SK-N-SH treated with all-trans-retinoic acid at 6 μM for 48 hours (cell line): ENCODE measurements around the gene PTPRF.

ENCODE experiments used
- ARNTL ChIP-seq: fragments of 450-650 bp; formaldehyde crosslinking; IDR thresholded peaks from 2 replicates; pipeline ENCODE4 v1.5.0; 2020; ENCODE audit warnings: low read depth, mild to moderate bottlenecking, moderate library complexity, borderline replicate concordance
- CSDC2 ChIP-seq: fragments of 250-450 bp; sonication (Bioruptor Pico); IDR thresholded peaks from 2 replicates; pipeline ENCODE4 v1.5.0; 2020; ENCODE audit warnings: mild to moderate bottlenecking, moderate library complexity
- ESRRG ChIP-seq: fragments of 250-450 bp; sonication (Bioruptor Pico); IDR thresholded peaks from 2 replicates; pipeline ENCODE4 v1.6.1; 2021; ENCODE audit warnings: mild to moderate bottlenecking
- ISL1 ChIP-seq: fragments of 250-450 bp; sonication (Bioruptor Pico); IDR thresholded peaks from 2 replicates; pipeline ENCODE4 v2.1.2; 2022; ENCODE audit warnings: mild to moderate bottlenecking, moderate library complexity
- PPARA ChIP-seq: fragments of 250-450 bp; sonication (Bioruptor Pico); IDR thresholded peaks from 2 replicates; pipeline ENCODE4 v1.5.0; 2020; ENCODE audit warnings: mild to moderate bottlenecking, borderline replicate concordance
- RARB ChIP-seq: fragments of 250-450 bp; sonication (Bioruptor Pico); IDR thresholded peaks from 2 replicates; pipeline ENCODE4 v1.8.0; 2021; ENCODE audit warnings: mild to moderate bottlenecking, moderate library complexity
- ZC3H10 ChIP-seq: fragments of 250-450 bp; sonication (Bioruptor Pico); IDR thresholded peaks from 2 replicates; pipeline ENCODE4 v1.5.1; 2021; ENCODE audit warnings: mild to moderate bottlenecking, moderate library complexity
- ZNF565 ChIP-seq: fragments of 450-650 bp; formaldehyde crosslinking; conservative IDR thresholded peaks from 2 replicates; pipeline ENCODE4 v1.5.0; 2020; ENCODE audit warnings: low read depth, mild to moderate bottlenecking, moderate library complexity
- ZNF70 ChIP-seq: fragments of 450-650 bp; formaldehyde crosslinking; IDR thresholded peaks from 2 replicates; pipeline ENCODE4 v1.5.0; 2020; ENCODE audit warnings: mild to moderate bottlenecking, moderate library complexity
- ZNF8 ChIP-seq: fragments of 450-650 bp; formaldehyde crosslinking; IDR thresholded peaks from 2 replicates; pipeline ENCODE4 v1.5.0; 2020; ENCODE audit warnings: mild to moderate bottlenecking, moderate library complexity
- TF ChIP-seq, protein P1 (sequence below): fragments of 250-450 bp; sonication (Bioruptor Pico); IDR thresholded peaks from 2 replicates; pipeline ENCODE4 v1.5.0; 2020; ENCODE audit warnings: mild to moderate bottlenecking, moderate library complexity
- TF ChIP-seq, protein P2 (sequence below): fragments of 250-450 bp; sonication (Bioruptor Pico); IDR thresholded peaks from 2 replicates; pipeline ENCODE4 v1.8.0; 2020; ENCODE audit warnings: mild to moderate bottlenecking, moderate library complexity, borderline replicate concordance
- TF ChIP-seq, protein P3 (sequence below): fragments of 250-450 bp; sonication (Bioruptor Pico); IDR thresholded peaks from 2 replicates; pipeline ENCODE4 v1.8.0; 2021; ENCODE audit warnings: low read depth, mild to moderate bottlenecking, moderate library complexity, borderline replicate concordance
- TF ChIP-seq, protein P4 (sequence below): fragments of 250-450 bp; sonication (Bioruptor Pico); IDR thresholded peaks from 2 replicates; pipeline ENCODE4 v1.5.1; 2020; ENCODE audit warnings: low read depth, mild to moderate bottlenecking, moderate library complexity

DNA sequence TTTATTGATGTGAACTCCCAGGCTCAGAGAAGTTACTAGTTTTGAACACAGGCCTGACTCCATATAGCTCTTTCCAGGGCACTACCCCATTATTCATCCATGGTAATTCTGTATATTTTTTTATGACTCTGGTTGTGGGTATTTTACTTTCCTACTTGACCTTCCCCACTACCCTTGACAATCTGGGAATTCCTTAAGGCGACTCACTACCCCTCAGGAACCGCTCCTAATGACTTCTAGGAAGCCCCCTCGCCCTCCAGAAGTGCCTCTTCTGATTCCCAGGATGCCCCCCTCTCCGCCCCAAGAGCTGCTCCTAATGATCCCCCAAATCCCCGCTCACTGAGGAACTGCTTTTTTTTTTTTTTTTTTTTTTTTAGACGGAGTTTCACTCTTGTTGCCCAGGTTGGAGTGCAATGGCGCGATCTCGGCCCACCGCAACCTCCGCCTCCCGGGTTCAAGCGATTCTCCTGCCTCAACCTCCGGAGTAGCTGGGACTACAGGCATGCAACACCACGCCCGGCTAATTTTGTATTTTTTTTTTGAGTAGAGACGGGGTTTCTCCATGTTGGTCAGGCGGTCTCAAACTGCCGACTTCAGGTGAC is 118.3 kb downstream of the PTPRF start:
- no peak for TF ChIP-seq ARNTL
- TF ChIP-seq ISL1 (CRISPR knock-in tag) = no peak
- TF ChIP-seq, protein P1, sequence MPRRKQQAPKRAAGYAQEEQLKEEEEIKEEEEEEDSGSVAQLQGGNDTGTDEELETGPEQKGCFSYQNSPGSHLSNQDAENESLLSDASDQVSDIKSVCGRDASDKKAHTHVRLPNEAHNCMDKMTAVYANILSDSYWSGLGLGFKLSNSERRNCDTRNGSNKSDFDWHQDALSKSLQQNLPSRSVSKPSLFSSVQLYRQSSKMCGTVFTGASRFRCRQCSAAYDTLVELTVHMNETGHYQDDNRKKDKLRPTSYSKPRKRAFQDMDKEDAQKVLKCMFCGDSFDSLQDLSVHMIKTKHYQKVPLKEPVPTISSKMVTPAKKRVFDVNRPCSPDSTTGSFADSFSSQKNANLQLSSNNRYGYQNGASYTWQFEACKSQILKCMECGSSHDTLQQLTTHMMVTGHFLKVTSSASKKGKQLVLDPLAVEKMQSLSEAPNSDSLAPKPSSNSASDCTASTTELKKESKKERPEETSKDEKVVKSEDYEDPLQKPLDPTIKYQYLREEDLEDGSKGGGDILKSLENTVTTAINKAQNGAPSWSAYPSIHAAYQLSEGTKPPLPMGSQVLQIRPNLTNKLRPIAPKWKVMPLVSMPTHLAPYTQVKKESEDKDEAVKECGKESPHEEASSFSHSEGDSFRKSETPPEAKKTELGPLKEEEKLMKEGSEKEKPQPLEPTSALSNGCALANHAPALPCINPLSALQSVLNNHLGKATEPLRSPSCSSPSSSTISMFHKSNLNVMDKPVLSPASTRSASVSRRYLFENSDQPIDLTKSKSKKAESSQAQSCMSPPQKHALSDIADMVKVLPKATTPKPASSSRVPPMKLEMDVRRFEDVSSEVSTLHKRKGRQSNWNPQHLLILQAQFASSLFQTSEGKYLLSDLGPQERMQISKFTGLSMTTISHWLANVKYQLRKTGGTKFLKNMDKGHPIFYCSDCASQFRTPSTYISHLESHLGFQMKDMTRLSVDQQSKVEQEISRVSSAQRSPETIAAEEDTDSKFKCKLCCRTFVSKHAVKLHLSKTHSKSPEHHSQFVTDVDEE (CRISPR knock-in tag) = no peak
- no peak for TF ChIP-seq ZNF565 (CRISPR knock-in tag)
- no peak for TF ChIP-seq ZC3H10
- no peak for TF ChIP-seq RARB
- TF ChIP-seq ESRRG (CRISPR knock-in tag) = no peak
- TF ChIP-seq, protein P2, sequence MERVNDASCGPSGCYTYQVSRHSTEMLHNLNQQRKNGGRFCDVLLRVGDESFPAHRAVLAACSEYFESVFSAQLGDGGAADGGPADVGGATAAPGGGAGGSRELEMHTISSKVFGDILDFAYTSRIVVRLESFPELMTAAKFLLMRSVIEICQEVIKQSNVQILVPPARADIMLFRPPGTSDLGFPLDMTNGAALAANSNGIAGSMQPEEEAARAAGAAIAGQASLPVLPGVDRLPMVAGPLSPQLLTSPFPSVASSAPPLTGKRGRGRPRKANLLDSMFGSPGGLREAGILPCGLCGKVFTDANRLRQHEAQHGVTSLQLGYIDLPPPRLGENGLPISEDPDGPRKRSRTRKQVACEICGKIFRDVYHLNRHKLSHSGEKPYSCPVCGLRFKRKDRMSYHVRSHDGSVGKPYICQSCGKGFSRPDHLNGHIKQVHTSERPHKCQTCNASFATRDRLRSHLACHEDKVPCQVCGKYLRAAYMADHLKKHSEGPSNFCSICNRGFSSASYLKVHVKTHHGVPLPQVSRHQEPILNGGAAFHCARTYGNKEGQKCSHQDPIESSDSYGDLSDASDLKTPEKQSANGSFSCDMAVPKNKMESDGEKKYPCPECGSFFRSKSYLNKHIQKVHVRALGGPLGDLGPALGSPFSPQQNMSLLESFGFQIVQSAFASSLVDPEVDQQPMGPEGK (CRISPR knock-in tag) = no peak
- TF ChIP-seq PPARA (CRISPR knock-in tag) = no peak
- TF ChIP-seq ZNF70 = no peak
- TF ChIP-seq ZNF8 = no peak
- no peak for TF ChIP-seq CSDC2 (CRISPR knock-in tag)
- TF ChIP-seq, protein P3, sequence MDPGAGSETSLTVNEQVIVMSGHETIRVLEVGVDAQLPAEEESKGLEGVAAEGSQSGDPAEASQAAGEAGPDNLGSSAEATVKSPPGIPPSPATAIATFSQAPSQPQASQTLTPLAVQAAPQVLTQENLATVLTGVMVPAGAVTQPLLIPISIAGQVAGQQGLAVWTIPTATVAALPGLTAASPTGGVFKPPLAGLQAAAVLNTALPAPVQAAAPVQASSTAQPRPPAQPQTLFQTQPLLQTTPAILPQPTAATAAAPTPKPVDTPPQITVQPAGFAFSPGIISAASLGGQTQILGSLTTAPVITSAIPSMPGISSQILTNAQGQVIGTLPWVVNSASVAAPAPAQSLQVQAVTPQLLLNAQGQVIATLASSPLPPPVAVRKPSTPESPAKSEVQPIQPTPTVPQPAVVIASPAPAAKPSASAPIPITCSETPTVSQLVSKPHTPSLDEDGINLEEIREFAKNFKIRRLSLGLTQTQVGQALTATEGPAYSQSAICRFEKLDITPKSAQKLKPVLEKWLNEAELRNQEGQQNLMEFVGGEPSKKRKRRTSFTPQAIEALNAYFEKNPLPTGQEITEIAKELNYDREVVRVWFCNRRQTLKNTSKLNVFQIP (CRISPR knock-in tag) = no peak
- TF ChIP-seq, protein P4, sequence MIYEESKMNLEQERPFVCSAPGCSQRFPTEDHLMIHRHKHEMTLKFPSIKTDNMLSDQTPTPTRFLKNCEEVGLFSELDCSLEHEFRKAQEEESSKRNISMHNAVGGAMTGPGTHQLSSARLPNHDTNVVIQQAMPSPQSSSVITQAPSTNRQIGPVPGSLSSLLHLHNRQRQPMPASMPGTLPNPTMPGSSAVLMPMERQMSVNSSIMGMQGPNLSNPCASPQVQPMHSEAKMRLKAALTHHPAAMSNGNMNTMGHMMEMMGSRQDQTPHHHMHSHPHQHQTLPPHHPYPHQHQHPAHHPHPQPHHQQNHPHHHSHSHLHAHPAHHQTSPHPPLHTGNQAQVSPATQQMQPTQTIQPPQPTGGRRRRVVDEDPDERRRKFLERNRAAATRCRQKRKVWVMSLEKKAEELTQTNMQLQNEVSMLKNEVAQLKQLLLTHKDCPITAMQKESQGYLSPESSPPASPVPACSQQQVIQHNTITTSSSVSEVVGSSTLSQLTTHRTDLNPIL = no peak
